GM23338 (cell line): ENCODE results near the gene OLFML2B. TPM values are rescaled to one million over a fixed set of nuclear protein-coding genes. Genes with fewer than 3 reads are reported as not detected.

Experiments used
- ATAC-seq: fragments of 200-7000 bp; cut with Tn5 transposase; 3 replicates; pipeline ENCODE4 v1.9.1; 2020
- DNase-seq: peaks from one replicate; pipeline ENCODE4 v3.0.0-alpha.2; 2015; ENCODE audit warnings: low spot score
- H2AFZ ChIP-seq: fragments of 200-600 bp; sonication (generic); 2 replicates; pipeline ENCODE4 v1.8.0; 2016; ENCODE audit warnings: antibody characterized with exemption, mild to moderate bottlenecking, moderate library complexity
- H3F3A ChIP-seq: fragments of 200-600 bp; sonication (generic); replicated peaks from 2 replicates; pipeline ENCODE4 v1.8.0; 2017; ENCODE audit warnings: antibody characterized with exemption, mixed run types, low read depth
- H3K27ac ChIP-seq: fragments of 200-600 bp; sonication (generic); 2 replicates; pipeline ENCODE4 v1.6.1; 2016; ENCODE audit warnings: low read depth
- H3K27me3 ChIP-seq: fragments of 200-600 bp; sonication (generic); 2 replicates; pipeline ENCODE4 v1.8.0; 2016; ENCODE audit warnings: mild to moderate bottlenecking, mixed run types, moderate library complexity; ENCODE audit not compliant: insufficient read depth
- H3K36me3 ChIP-seq: fragments of 200-600 bp; sonication (generic); 2 replicates; pipeline ENCODE4 v1.8.0; 2016; ENCODE audit warnings: mild to moderate bottlenecking; ENCODE audit not compliant: insufficient read depth
- H3K4me1 ChIP-seq: fragments of 200-600 bp; sonication (generic); 2 replicates; pipeline ENCODE4 v1.8.0; 2016; ENCODE audit warnings: mild to moderate bottlenecking, moderate library complexity; ENCODE audit not compliant: insufficient read depth
- H3K4me2 ChIP-seq: fragments of 200-600 bp; sonication (generic); 2 replicates; pipeline ENCODE4 v1.7.1; 2017; ENCODE audit warnings: mixed run types
- H3K4me3 ChIP-seq: fragments of 200-600 bp; sonication (generic); 2 replicates; pipeline ENCODE4 v1.6.1; 2016; ENCODE audit warnings: mixed run types
- H3K79me2 ChIP-seq: fragments of 200-600 bp; sonication (generic); replicated peaks from 2 replicates; pipeline ENCODE4 v1.8.0; 2017; ENCODE audit warnings: mild to moderate bottlenecking; ENCODE audit not compliant: insufficient read depth
- H3K9me2 ChIP-seq: fragments of 200-600 bp; sonication (generic); 2 replicates; pipeline ENCODE4 v1.8.0; 2017; ENCODE audit not compliant: insufficient read depth
- H4K20me1 ChIP-seq: fragments of 200-600 bp; sonication (generic); replicated peaks from 2 replicates; pipeline ENCODE4 v1.8.0; 2017; ENCODE audit warnings: mild to moderate bottlenecking; ENCODE audit not compliant: insufficient read depth
- H3K27ac Mint-ChIP-seq: 2 replicates; pipeline ENCODE4 v1.8.0; 2020; ENCODE audit warnings: inconsistent platforms, mild to moderate bottlenecking, moderate library complexity, mixed read lengths
- H3K27me3 Mint-ChIP-seq: 3 replicates; pipeline ENCODE4 v1.8.0; 2022; ENCODE audit warnings: low read depth, mild to moderate bottlenecking, moderate library complexity, mixed read lengths, inconsistent platforms; ENCODE audit not compliant: insufficient read depth, poor library complexity
- H3K36me3 Mint-ChIP-seq: 3 replicates; pipeline ENCODE4 v1.8.0; 2021; ENCODE audit warnings: low read depth, mild to moderate bottlenecking, inconsistent platforms, moderate library complexity, mixed read lengths
- H3K4me1 Mint-ChIP-seq: 3 replicates; pipeline ENCODE4 v1.8.0; 2020; ENCODE audit warnings: mild to moderate bottlenecking, inconsistent platforms, mixed read lengths
- H3K4me3 Mint-ChIP-seq: 3 replicates; pipeline ENCODE4 v1.8.0; 2021; ENCODE audit warnings: moderate library complexity, mild to moderate bottlenecking, inconsistent platforms, mixed read lengths
- H3K9me3 Mint-ChIP-seq: 3 replicates; pipeline ENCODE4 v1.8.0; 2020; ENCODE audit warnings: moderate library complexity, mild to moderate bottlenecking, inconsistent platforms, mixed read lengths
- EZH2 ChIP-seq: fragments of 200-600 bp; sonication (generic); IDR thresholded peaks from one replicate; pipeline ENCODE4 v1.8.0; 2017; ENCODE audit warnings: antibody characterized with exemption, mild to moderate bottlenecking, low read depth; ENCODE audit not compliant: unreplicated experiment
- NANOG ChIP-seq: IDR thresholded peaks from 2 replicates; pipeline ENCODE4 v1.6.1; 2016; ENCODE audit warnings: antibody characterized with exemption, borderline replicate concordance
- REST ChIP-seq: IDR thresholded peaks from one replicate; pipeline ENCODE4 v1.6.1; 2018; ENCODE audit warnings: antibody characterized with exemption; ENCODE audit not compliant: unreplicated experiment
- STAT1 ChIP-seq: IDR thresholded peaks from one replicate; pipeline ENCODE4 v1.6.1; 2016; ENCODE audit warnings: antibody characterized with exemption; ENCODE audit not compliant: unreplicated experiment
- ZNF331 ChIP-seq: fragments of 250-450 bp; sonication (Bioruptor Pico); IDR thresholded peaks from 2 replicates; pipeline ENCODE4 v1.5.0; 2020; ENCODE audit warnings: low read depth, mild to moderate bottlenecking, moderate library complexity
- ZNF462 ChIP-seq: fragments of 250-450 bp; sonication (Bioruptor Pico); IDR thresholded peaks from 2 replicates; pipeline ENCODE4 v1.5.0; 2020; ENCODE audit warnings: mild to moderate bottlenecking, moderate library complexity
- polyA plus RNA-seq: library from polyadenylated mRNA; unstranded; fragments of >200 nt; fragmentation: Nextera tagmentation; extraction: Ambion mirVana; gene quantifications from 2 replicates; pipeline ENCODE4 v1.2.1, GENCODE V29; 2016
- total RNA-seq: library from RNA; depleted of rRNA; stranded (reverse); fragments of >200 nt; shearing (Covaris generic); gene quantifications from 2 replicates; pipeline ENCODE4 v1.2.3, GENCODE V29; 2014

The OLFML2B gene
- total and polyA plus RNA-seq, 2 experiments from 2014 or later: 2.9 to 4.3 TPM

- H4K20me1 ChIP-seq: no peaks in the 10 kb centered on the region
- Mint-ChIP-seq H3K27ac (no peak overlapping the region), H3K4me1 (peaks cover 4% of the 10 kb centered on the region; the same call in 2 of the 3 replicates), H3K4me3 (no peak overlapping the region), H3K36me3 (no peaks in the 10 kb centered on the region), H3K9me3 (peaks cover 4% of the 10 kb centered on the region; the same call in 2 of the 3 replicates), H3K27me3 (no peaks in the 10 kb centered on the region)
- H3K36me3 ChIP-seq: no peaks in the 10 kb centered on the region
- H3K4me1 ChIP-seq: no peaks in the 10 kb centered on the region
- DNase-seq (no peak), ATAC-seq (no peak)
- no peak overlapping the region for H2AFZ ChIP-seq
- H3F3A ChIP-seq: no peaks in the 10 kb centered on the region
- H3K4me2 ChIP-seq: no peak overlapping the region
- no peaks in the 10 kb centered on the region for H3K9me2 ChIP-seq
- no peaks in the 10 kb centered on the region for H3K79me2 ChIP-seq
- no peaks in the 10 kb centered on the region for H3K27me3 ChIP-seq
- no peak overlapping the region for H3K27ac ChIP-seq
- TF ChIP-seq ZNF462 (CRISPR knock-in tag) (no peak), EZH2 (no peak), STAT1 (no peak), REST (no peak), NANOG (no peak), ZNF331 (CRISPR knock-in tag) (no peak)
- H3K4me3 ChIP-seq: no peak overlapping the region
Measured at GRCh38 chr1:162042361-162042760, 18.7 kb upstream of the OLFML2B start.
